B cell (primary cell): ENCODE data around the gene DNHD1. TPM values are rescaled to one million over a fixed set of nuclear protein-coding genes. Genes with fewer than 3 reads are reported as not detected.

Experiments used
- ATAC-seq: fragments of 200-7000 bp; cut with Tn5 transposase; one replicate; pipeline ENCODE4 v1.10.0; 2021; ENCODE audit warnings: low read depth, mild to moderate bottlenecking, moderate number of reproducible peaks, moderate library complexity
- CTCF ChIA-PET: fragments of 350-600 bp; sonication (Branson Sonifier 250); formaldehyde crosslinking; loops from one replicate; lab custom pipeline; 2021; ENCODE audit warnings: antibody characterized with exemption, inconsistent platforms; lab: Charles Lee
- POLR2A ChIA-PET: fragments of 350-600 bp; sonication (Branson Sonifier 250); formaldehyde crosslinking; loops from one replicate; lab custom pipeline; 2021; ENCODE audit warnings: antibody characterized with exemption; lab: Charles Lee
- DNase-seq: peaks from one replicate; pipeline ENCODE4 v3.0.0; 2013
- H2AFZ ChIP-seq: 2 replicates; pipeline ENCODE4 v1.6.1; 2012; ENCODE audit warnings: mild to moderate bottlenecking, low read depth, low read length; ENCODE audit not compliant: insufficient read depth, poor library complexity, severe bottlenecking
- H3K27ac ChIP-seq, 2 donors: 1 replicate in 1 of 2; 2 replicates in 1 of 2; pipeline ENCODE4 v1.5.1; 2012 to 2013; ENCODE audit warnings: low read length in 2 of 2, mild to moderate bottlenecking in 2 of 2, moderate library complexity in 1 of 2
- H3K27me3 ChIP-seq, 4 experiments: fragments of 200-600 bp in 1 of 4; sonication (generic) in 1 of 4; replicated peaks in 1 of 4; 1 replicate in 2 of 4; 2 replicates in 2 of 4; pipeline versions ENCODE4 v1.6.1 to v1.7.0; 2013 to 2016; ENCODE audit warnings: low read length in 3 of 4, mild to moderate bottlenecking in 2 of 4, mixed read lengths in 1 of 4, moderate library complexity in 1 of 4; ENCODE audit not compliant: insufficient read depth in 4 of 4, control insufficient read depth in 3 of 4; ENCODE audit errors: control extremely low read depth in 1 of 4
- H3K36me3 ChIP-seq, 2 experiments: replicated peaks in 1 of 2; 1 replicate in 1 of 2; 2 replicates in 1 of 2; pipeline versions ENCODE4 v1.6.1 to v1.7.1; 2013; ENCODE audit warnings: low read length in 1 of 2; ENCODE audit not compliant: insufficient read depth in 2 of 2, control insufficient read depth in 1 of 2; ENCODE audit errors: control extremely low read depth in 1 of 2, extremely low read depth in 1 of 2
- H3K4me1 ChIP-seq, 2 donors: fragments of 200-600 bp in 1 of 2; sonication (generic) in 1 of 2; 1 replicate in 1 of 2; 2 replicates in 1 of 2; pipeline versions ENCODE4 v1.5.1 to v1.6.1; 2013 to 2017; ENCODE audit warnings: low read length in 2 of 2; ENCODE audit not compliant: control insufficient read depth in 2 of 2, insufficient read depth in 2 of 2
- H3K4me2 ChIP-seq: replicated peaks from 2 replicates; pipeline ENCODE3; 2012; ENCODE audit warnings: mild to moderate bottlenecking, low read depth, low read length; ENCODE audit not compliant: poor library complexity, severe bottlenecking
- H3K4me3 ChIP-seq, 5 experiments: fragments of 200-600 bp in 1 of 5; sonication (generic) in 1 of 5; 1 replicate in 3 of 5; 2 replicates in 2 of 5; pipeline versions ENCODE4 v1.5.1 to v1.7.0; 2011 to 2016; ENCODE audit warnings: low read length in 4 of 5, mild to moderate bottlenecking in 4 of 5, low read depth in 2 of 5, control low read depth in 1 of 5, moderate library complexity in 1 of 5; ENCODE audit not compliant: insufficient read depth in 1 of 5; ENCODE audit errors: control extremely low read depth in 1 of 5, extremely low read depth in 1 of 5
- H3K79me2 ChIP-seq: fragments of 200-600 bp; sonication (generic); one replicate; pipeline ENCODE4 v1.6.0; 2016; ENCODE audit warnings: low read length; ENCODE audit not compliant: control insufficient read depth, insufficient read depth
- H3K9ac ChIP-seq: fragments of 200-600 bp; sonication (generic); 2 replicates; pipeline ENCODE4 v1.6.1; 2017; ENCODE audit warnings: mild to moderate bottlenecking, low read length, moderate library complexity
- H3K9me3 ChIP-seq, 3 donors: one replicate each; pipeline versions ENCODE4 v1.6.1 to v1.7.1; 2013; ENCODE audit warnings: low read length in 2 of 3; ENCODE audit not compliant: control insufficient read depth in 2 of 3, insufficient read depth in 1 of 3; ENCODE audit errors: control extremely low read depth in 1 of 3
- H4K20me1 ChIP-seq: 2 replicates; pipeline ENCODE4 v1.6.0; 2012; ENCODE audit warnings: mild to moderate bottlenecking, low read length; ENCODE audit not compliant: insufficient read depth, control insufficient read depth, poor library complexity, severe bottlenecking
- H3K27ac Mint-ChIP-seq: one replicate; pipeline ENCODE4 v1.8.0; 2021; ENCODE audit warnings: mixed read lengths
- H3K27me3 Mint-ChIP-seq: one replicate; pipeline ENCODE4 v1.8.0; 2021; ENCODE audit warnings: mixed read lengths
- H3K4me1 Mint-ChIP-seq: one replicate; pipeline ENCODE4 v1.8.0; 2021; ENCODE audit warnings: mixed read lengths
- H3K4me3 Mint-ChIP-seq: one replicate; pipeline ENCODE4 v1.8.0; 2021; ENCODE audit warnings: mixed read lengths
- H3K9me3 Mint-ChIP-seq: one replicate; pipeline ENCODE4 v1.8.0; 2022; ENCODE audit warnings: mixed read lengths; ENCODE audit not compliant: insufficient read depth
- EZH2 ChIP-seq: IDR thresholded peaks from 2 replicates; pipeline ENCODE4 v1.6.1; 2012; ENCODE audit warnings: borderline replicate concordance, low read depth, mild to moderate bottlenecking, moderate library complexity, low read length; ENCODE audit not compliant: insufficient read depth, poor library complexity, severe bottlenecking
- WGBS: methylation state at CpG from one replicate; pipeline ENCODE4 v1.1.5; 2013; ENCODE audit warnings: missing lambda C conversion rate; ENCODE audit not compliant: insufficient coverage; 5-methylcytosine and 5-hydroxymethylcytosine counted together
- intact Hi-C: fragments of 100-400 bp; cut with micrococcal nuclease; formaldehyde crosslinking; loops from one replicate; pipeline ENCODE4 v1.10.0; 2022
- polyA plus RNA-seq: library from polyadenylated mRNA; depleted of rRNA; stranded (reverse); fragments of >200 nt; gene quantifications from 2 replicates; pipeline ENCODE4 v1.2.3, GENCODE V29; 2012
- total RNA-seq, 2 donors: library from RNA; stranded (reverse); fragments of 120-200 nt in 1 of 2; gene quantifications; 1 replicate in 1 of 2; 2 replicates in 1 of 2; pipeline versions ENCODE4 v1.2.3 to v1.2.4, GENCODE V29; 2013 to 2022
- TF ChIP-seq, protein P1 (sequence below): fragments of 200-600 bp; IDR thresholded peaks from one replicate; pipeline ENCODE4 v1.8.0; 2022; ENCODE audit warnings: antibody characterized with exemption, mild to moderate bottlenecking

The DNHD1 gene
- total and polyA plus RNA-seq, 2 donors (not counting 1 experiment from before 2014, with no cell fraction given): 53.9 to 58.2 TPM

GRCh38 chr11:6587360-6587953 is 90.4 kb downstream of the DNHD1 start:
- WGBS: 100% methylated on average over 3 of the region's 11 CpGs
- intact Hi-C loops: no loop called here
- TF ChIP-seq, protein P1, sequence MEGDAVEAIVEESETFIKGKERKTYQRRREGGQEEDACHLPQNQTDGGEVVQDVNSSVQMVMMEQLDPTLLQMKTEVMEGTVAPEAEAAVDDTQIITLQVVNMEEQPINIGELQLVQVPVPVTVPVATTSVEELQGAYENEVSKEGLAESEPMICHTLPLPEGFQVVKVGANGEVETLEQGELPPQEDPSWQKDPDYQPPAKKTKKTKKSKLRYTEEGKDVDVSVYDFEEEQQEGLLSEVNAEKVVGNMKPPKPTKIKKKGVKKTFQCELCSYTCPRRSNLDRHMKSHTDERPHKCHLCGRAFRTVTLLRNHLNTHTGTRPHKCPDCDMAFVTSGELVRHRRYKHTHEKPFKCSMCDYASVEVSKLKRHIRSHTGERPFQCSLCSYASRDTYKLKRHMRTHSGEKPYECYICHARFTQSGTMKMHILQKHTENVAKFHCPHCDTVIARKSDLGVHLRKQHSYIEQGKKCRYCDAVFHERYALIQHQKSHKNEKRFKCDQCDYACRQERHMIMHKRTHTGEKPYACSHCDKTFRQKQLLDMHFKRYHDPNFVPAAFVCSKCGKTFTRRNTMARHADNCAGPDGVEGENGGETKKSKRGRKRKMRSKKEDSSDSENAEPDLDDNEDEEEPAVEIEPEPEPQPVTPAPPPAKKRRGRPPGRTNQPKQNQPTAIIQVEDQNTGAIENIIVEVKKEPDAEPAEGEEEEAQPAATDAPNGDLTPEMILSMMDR: no peak
- TF ChIP-seq EZH2: no peak
- no peaks in the 10 kb centered on the region for H3K27me3 Mint-ChIP-seq
- POLR2A ChIA-PET: no interaction called here
- Histone ChIP-seq H3K27me3 (no peaks in the 10 kb centered on the region), H3K36me3 (peaks cover 5% of the 10 kb centered on the region in 2 experiments), H3K9ac (no peak overlapping the region), H2AFZ (no peak overlapping the region), H3K4me1 (no peaks in the 10 kb centered on the region), H3K27ac (no peak overlapping the region), H3K4me2 (no peak overlapping the region), H3K9me3 (peaks cover 0 to 9% (median 1%) of the 10 kb centered on the region in 3 donors), H3K4me3 (no peak overlapping the region), H3K79me2 (peaks cover 3% of the 10 kb centered on the region), H4K20me1 (no peaks in the 10 kb centered on the region)
- peaks cover 10% of the 10 kb centered on the region for H3K9me3 Mint-ChIP-seq
- H3K4me3 Mint-ChIP-seq: no peak overlapping the region
- DNase-seq: no peak
- no peak overlapping the region for H3K27ac Mint-ChIP-seq
- H3K4me1 Mint-ChIP-seq: no peaks in the 10 kb centered on the region
- CTCF ChIA-PET: interaction anchor here (0.8 to 1.5 kb wide), 2 partner anchors 109 to 144 kb away, joined by 3 read pairs; no protein-coding TSS in a partner anchor
- no peak for ATAC-seq

- Mint-ChIP-seq H3K4me1 (no peaks in the 10 kb centered on the region), H3K4me3 (no peak overlapping the region), H3K27me3 (no peaks in the 10 kb centered on the region), H3K27ac (no peak overlapping the region), H3K9me3 (peaks cover 10% of the 10 kb centered on the region)
- intact Hi-C loops: no loop called here
- no peak overlapping the region for H2AFZ ChIP-seq
- WGBS: no CpG with 5 or more reads among the region's 1 CpG
- H3K27ac ChIP-seq: no peak overlapping the region
- peaks cover 5 to 7% of the 10 kb centered on the region in 2 experiments for H3K36me3 ChIP-seq
- no peaks in the 10 kb centered on the region for H3K4me1 ChIP-seq
- no peak overlapping the region for H3K4me2 ChIP-seq
- no peak overlapping the region for H3K9ac ChIP-seq
- H3K79me2 ChIP-seq: peaks cover 3% of the 10 kb centered on the region
- H3K9me3 ChIP-seq: peaks cover 0 to 9% (median 1%) of the 10 kb centered on the region in 3 donors
- CTCF ChIA-PET: interaction anchor here (1.5 kb wide), 1 partner anchor 144 kb away, joined by 3 read pairs; no protein-coding TSS in a partner anchor
- no peak for ATAC-seq
- POLR2A ChIA-PET: no interaction called here
- no peak for DNase-seq
- no peaks in the 10 kb centered on the region for H3K27me3 ChIP-seq
- TF ChIP-seq, protein P1: no peak
- TF ChIP-seq EZH2: no peak
- no peaks in the 10 kb centered on the region for H4K20me1 ChIP-seq
- no peak overlapping the region for H3K4me3 ChIP-seq
These were observed 90.9 kb downstream of the DNHD1 start for GRCh38 chr11:6588018-6588417.
